RWPE2 (cell line): ENCODE data around the gene ADK.
"Not testable (repeated sequence)": the region's sequence is repeated elsewhere in the genome, so short reads cannot be mapped to it uniquely, and the experiment has no call there.

Experiments used
- ATAC-seq: fragments of 200-7000 bp; cut with Tn5 transposase; 3 replicates; pipeline ENCODE4 v1.9.1; 2021; ENCODE audit warnings: low read depth
- DNase-seq: peaks from one replicate; pipeline ENCODE4 v3.0.0-alpha.2; 2020; ENCODE audit warnings: low spot score
- H3K27ac ChIP-seq: fragments of 450-650 bp; 2 replicates; pipeline ENCODE4 v1.5.1; 2017; ENCODE audit warnings: mild to moderate bottlenecking; ENCODE audit not compliant: poor library complexity, severe bottlenecking
- H3K27me3 ChIP-seq: fragments of 250-450 bp; sonication (Bioruptor Pico); 2 replicates; pipeline ENCODE4 v1.5.1; 2021; ENCODE audit warnings: mild to moderate bottlenecking, moderate library complexity; ENCODE audit not compliant: insufficient read depth, poor library complexity, severe bottlenecking
- H3K36me3 ChIP-seq: fragments of 250-450 bp; sonication (Bioruptor Pico); 2 replicates; pipeline ENCODE4 v1.5.1; 2020; ENCODE audit warnings: low read depth, mild to moderate bottlenecking, moderate library complexity
- H3K4me1 ChIP-seq: fragments of 250-450 bp; sonication (Bioruptor Pico); 2 replicates; pipeline ENCODE4 v1.5.1; 2021; ENCODE audit warnings: mild to moderate bottlenecking, moderate library complexity; ENCODE audit not compliant: insufficient read depth, poor library complexity, severe bottlenecking
- H3K4me3 ChIP-seq: fragments of 250-450 bp; sonication (Bioruptor Pico); 2 replicates; pipeline ENCODE4 v1.5.1; 2021; ENCODE audit warnings: mild to moderate bottlenecking, moderate library complexity; ENCODE audit not compliant: severe bottlenecking
- H3K9me3 ChIP-seq: fragments of 250-450 bp; sonication (Bioruptor Pico); 2 replicates; pipeline ENCODE4 v1.5.1; 2021; ENCODE audit warnings: mild to moderate bottlenecking, moderate library complexity; ENCODE audit not compliant: severe bottlenecking
- CTCF ChIP-seq: fragments of 450-650 bp; IDR thresholded peaks from one replicate; pipeline ENCODE4 v1.5.1; 2017; ENCODE audit warnings: mild to moderate bottlenecking, moderate library complexity; ENCODE audit not compliant: poor library complexity, severe bottlenecking

ADK gene

GRCh38 chr10:74122060-74122459 lies 29.0 kb upstream of the ADK start:
- peaks cover 88% of the 10 kb centered on the region for H3K36me3 ChIP-seq
- no peak for ATAC-seq

GRCh38 chr10:74123081-74123480 lies 27.9 kb upstream of the ADK start:
- Histone ChIP-seq H3K27me3 (no peaks in the 10 kb centered on the region), H3K4me3 (no peak overlapping the region), H3K9me3 (no peaks in the 10 kb centered on the region), H3K4me1 (peaks cover 11% of the 10 kb centered on the region), H3K27ac (no peak overlapping the region), H3K36me3 (peaks cover 93% of the 10 kb centered on the region)
- no peak for ATAC-seq
- DNase-seq = no peak
- TF ChIP-seq CTCF = no peak

More at GRCh38 chr10:74122060-74122459, 29.0 kb upstream of the ADK start:
- H3K4me1 ChIP-seq = peaks cover 11% of the 10 kb centered on the region
- H3K9me3 ChIP-seq = no peaks in the 10 kb centered on the region
- no peaks in the 10 kb centered on the region for H3K27me3 ChIP-seq
- H3K27ac ChIP-seq = no peak overlapping the region
- no peak for TF ChIP-seq CTCF
- no peak overlapping the region for H3K4me3 ChIP-seq
- no peak for DNase-seq

- H3K9me3 ChIP-seq = no peaks in the 10 kb centered on the region
- peaks cover 89% of the 10 kb centered on the region for H3K36me3 ChIP-seq
- no peaks in the 10 kb centered on the region for H3K27me3 ChIP-seq
- no peak overlapping the region for H3K27ac ChIP-seq
- ATAC-seq (no peak), DNase-seq (no peak)
- no peak for TF ChIP-seq CTCF
- no peak overlapping the region for H3K4me3 ChIP-seq
- no peaks in the 10 kb centered on the region for H3K4me1 ChIP-seq
These were observed 16.8 kb upstream of the ADK start for GRCh38 chr10:74133923-74134820.

GRCh38 chr10:74135452-74135851 lies 15.6 kb upstream of the ADK start:
- H3K4me1 ChIP-seq = no peaks in the 10 kb centered on the region
- H3K9me3 ChIP-seq = no peaks in the 10 kb centered on the region
- ATAC-seq (no peak), DNase-seq (no peak)
- H3K36me3 ChIP-seq = peaks cover 79% of the 10 kb centered on the region
- H3K27me3 ChIP-seq = no peaks in the 10 kb centered on the region
- H3K27ac ChIP-seq = no peak overlapping the region
- no peak overlapping the region for H3K4me3 ChIP-seq
- no peak for TF ChIP-seq CTCF

GRCh38 chr10:74137992-74138391 lies 13.0 kb upstream of the ADK start:
- no peaks in the 10 kb centered on the region for H3K4me1 ChIP-seq
- no peaks in the 10 kb centered on the region for H3K9me3 ChIP-seq
- ATAC-seq = no peak
- H3K27ac ChIP-seq = no peak overlapping the region
- no peak for DNase-seq
- H3K36me3 ChIP-seq = peaks cover 57% of the 10 kb centered on the region
- H3K4me3 ChIP-seq = no peak overlapping the region
- H3K27me3 ChIP-seq = no peaks in the 10 kb centered on the region
- no peak for TF ChIP-seq CTCF

- ATAC-seq, DNase-seq, H3K4me1 ChIP-seq, H3K9me3 ChIP-seq, H3K27ac ChIP-seq, H3K4me3 ChIP-seq, H3K27me3 ChIP-seq: not testable (repeated sequence)
- peaks cover 53% of the 10 kb centered on the region for H3K36me3 ChIP-seq
These were observed 12.4 kb upstream of the ADK start for GRCh38 chr10:74138596-74138995.
